Esophagus muscularis mucosa (tissue), 4 donors: ENCODE measurements around the gene KCNMB2. TPM values are rescaled to one million over a fixed set of nuclear protein-coding genes. Genes with fewer than 3 reads are reported as not detected.
A peak's percentile ranks its signal among the peaks of the same experiment; 100 is the strongest.

Experiments
- DNase-seq: peaks from one replicate; pipeline ENCODE4 v3.0.0-alpha.2; 2017; ENCODE audit errors: extremely low spot score
- H3K27ac ChIP-seq, 4 donors: fragments of 200-600 bp; sonication (generic); replicated peaks in 1 of 4; 1 replicate in 3 of 4; 2 replicates in 1 of 4; pipeline ENCODE4 v1.5.1; 2016 to 2019; ENCODE audit warnings: mild to moderate bottlenecking in 1 of 4
- H3K27me3 ChIP-seq, 4 donors: fragments of 200-600 bp; sonication (generic); one replicate each; pipeline versions ENCODE4 v1.5.1 to v1.6.0; 2016 to 2019
- H3K36me3 ChIP-seq, 4 donors: fragments of 200-600 bp; sonication (generic); one replicate each; pipeline ENCODE4 v1.5.1; 2016 to 2019
- H3K4me1 ChIP-seq, 4 donors: fragments of 200-600 bp; sonication (generic); one replicate each; pipeline ENCODE4 v1.5.1; 2016 to 2019
- H3K4me3 ChIP-seq, 4 donors: fragments of 200-600 bp; sonication (generic); 1 replicate in 2 of 4; 2 replicates in 2 of 4; pipeline ENCODE4 v1.5.1; 2016 to 2019; ENCODE audit warnings: mild to moderate bottlenecking in 4 of 4, moderate library complexity in 1 of 4
- H3K9me3 ChIP-seq, 4 donors: fragments of 200-600 bp; sonication (generic); 1 replicate in 3 of 4; 2 replicates in 1 of 4; pipeline ENCODE4 v1.5.1; 2016 to 2019
- EP300 ChIP-seq: sonication (generic); formaldehyde crosslinking; IDR thresholded peaks from one replicate; pipeline ENCODE4 v1.6.1; 2017; ENCODE audit warnings: antibody characterized with exemption
- POLR2A ChIP-seq: fragments of 450-650 bp; IDR thresholded peaks from one replicate; pipeline ENCODE4 v1.6.1; 2017; ENCODE audit warnings: antibody characterized with exemption, moderate library complexity, mild to moderate bottlenecking, low read depth
- POLR2AphosphoS5 ChIP-seq, 2 donors: sonication (generic); formaldehyde crosslinking; IDR thresholded peaks; one replicate each; pipeline ENCODE4 v1.6.1; 2017; ENCODE audit warnings: antibody characterized with exemption in 2 of 2
- whole genome bisulfite sequencing: methylation state at CpG from one replicate; pipeline ENCODE4 v1.1.5; 2018; 5-methylcytosine and 5-hydroxymethylcytosine counted together
- intact Hi-C: fragments of 100-400 bp; cut with DNase I; formaldehyde crosslinking; loops from one replicate; pipeline ENCODE4 v1.15.1; 2023
- total RNA-seq, 4 donors: library from RNA; depleted of rRNA; stranded (reverse); fragments of >200 nt; gene quantifications; one replicate each; pipeline versions ENCODE4 v1.1.0 to v1.2.1, GENCODE V29; 2016
- TF ChIP-seq, protein P1 (sequence below), 3 experiments: fragments of 200-600 bp in 2 of 3; fragments of 450-650 bp in 1 of 3; sonication (generic) in 2 of 3; IDR thresholded peaks; one replicate each; pipeline ENCODE4 v1.5.1; 2017 to 2019; ENCODE audit warnings: antibody characterized with exemption in 3 of 3, mild to moderate bottlenecking in 2 of 3, moderate library complexity in 1 of 3

KCNMB2 gene
- total RNA-seq, 4 donors from 2014 or later: 0.17 to 0.40 TPM; not detected in 2

DNA sequence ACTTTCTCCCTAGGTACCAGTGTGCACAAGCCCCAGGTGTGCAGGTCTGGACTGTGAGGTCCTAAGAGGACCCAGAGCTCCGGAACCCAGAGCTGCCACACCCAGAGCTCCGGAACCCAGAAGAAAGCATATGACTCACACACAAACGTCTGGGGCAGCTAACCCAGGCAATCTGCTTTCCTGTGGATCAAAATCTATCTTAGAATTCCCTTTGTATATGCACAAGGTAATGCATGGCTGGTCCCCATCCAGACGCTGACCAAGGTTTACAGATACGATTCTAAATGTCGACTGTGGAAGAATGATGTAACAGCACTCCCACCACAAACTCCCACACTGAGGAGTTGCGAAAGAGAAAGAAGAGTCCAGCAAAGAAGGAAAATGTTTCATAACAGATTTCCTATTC is 15.7 kb downstream of the KCNMB2 start:
- no peak for DNase-seq
- peak overlapping the region in 2 of 4 donors; percentile 6 to 21 for H3K4me3 ChIP-seq

DNA sequence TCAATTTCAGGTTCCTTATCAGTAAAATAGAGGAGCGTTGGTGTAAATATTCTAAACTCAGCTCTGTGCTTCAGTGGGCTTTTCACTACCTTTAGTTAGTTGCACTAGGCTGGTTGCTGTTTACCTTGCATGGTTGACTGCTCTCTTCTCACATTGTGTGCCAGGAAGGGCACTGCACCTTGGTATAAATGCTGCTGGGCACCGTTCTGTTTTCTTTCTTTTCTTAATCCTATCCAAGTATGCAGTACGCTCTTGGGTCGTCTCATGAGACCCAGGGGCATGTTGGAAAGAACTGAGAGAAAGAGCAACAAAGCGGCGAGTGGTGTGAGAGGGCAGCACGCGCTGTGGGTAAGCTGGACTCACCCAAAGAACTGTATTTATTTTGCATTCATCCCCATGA is 22.4 kb downstream of the KCNMB2 start:
- Histone ChIP-seq H3K9me3 (no peaks in the 10 kb centered on the region), H3K36me3 (no peaks in the 10 kb centered on the region), H3K27ac (no peak overlapping the region), H3K4me3 (no peak overlapping the region), H3K27me3 (no peaks in the 10 kb centered on the region), H3K4me1 (peaks cover 0 to 21% (median 0%) of the 10 kb centered on the region in 4 donors)
- no peak for DNase-seq
- WGBS: 89% methylated on average over 8 of the region's 8 CpGs
- intact Hi-C loops: no loop called here
- no peak for TF ChIP-seq POLR2A
- no peak for TF ChIP-seq POLR2AphosphoS5 (IDR thresholded peaks at IDR 0.05)

More for the DNA sequence above, 15.7 kb downstream of the KCNMB2 start:
- Histone ChIP-seq H3K36me3 (no peaks in the 10 kb centered on the region), H3K27me3 (no peaks in the 10 kb centered on the region), H3K27ac (no peak overlapping the region), H3K4me1 (no peaks in the 10 kb centered on the region), H3K9me3 (no peaks in the 10 kb centered on the region)
- 41% methylated on average over 5 of the region's 7 CpGs for WGBS
- no peak for TF ChIP-seq POLR2A
- TF ChIP-seq EP300: no peak
- TF ChIP-seq POLR2AphosphoS5 (IDR thresholded peaks at IDR 0.05): no peak
- TF ChIP-seq, protein P1, sequence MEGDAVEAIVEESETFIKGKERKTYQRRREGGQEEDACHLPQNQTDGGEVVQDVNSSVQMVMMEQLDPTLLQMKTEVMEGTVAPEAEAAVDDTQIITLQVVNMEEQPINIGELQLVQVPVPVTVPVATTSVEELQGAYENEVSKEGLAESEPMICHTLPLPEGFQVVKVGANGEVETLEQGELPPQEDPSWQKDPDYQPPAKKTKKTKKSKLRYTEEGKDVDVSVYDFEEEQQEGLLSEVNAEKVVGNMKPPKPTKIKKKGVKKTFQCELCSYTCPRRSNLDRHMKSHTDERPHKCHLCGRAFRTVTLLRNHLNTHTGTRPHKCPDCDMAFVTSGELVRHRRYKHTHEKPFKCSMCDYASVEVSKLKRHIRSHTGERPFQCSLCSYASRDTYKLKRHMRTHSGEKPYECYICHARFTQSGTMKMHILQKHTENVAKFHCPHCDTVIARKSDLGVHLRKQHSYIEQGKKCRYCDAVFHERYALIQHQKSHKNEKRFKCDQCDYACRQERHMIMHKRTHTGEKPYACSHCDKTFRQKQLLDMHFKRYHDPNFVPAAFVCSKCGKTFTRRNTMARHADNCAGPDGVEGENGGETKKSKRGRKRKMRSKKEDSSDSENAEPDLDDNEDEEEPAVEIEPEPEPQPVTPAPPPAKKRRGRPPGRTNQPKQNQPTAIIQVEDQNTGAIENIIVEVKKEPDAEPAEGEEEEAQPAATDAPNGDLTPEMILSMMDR (IDR thresholded peaks at IDR 0.05): no peak
- intact Hi-C loops: no loop called here

DNA sequence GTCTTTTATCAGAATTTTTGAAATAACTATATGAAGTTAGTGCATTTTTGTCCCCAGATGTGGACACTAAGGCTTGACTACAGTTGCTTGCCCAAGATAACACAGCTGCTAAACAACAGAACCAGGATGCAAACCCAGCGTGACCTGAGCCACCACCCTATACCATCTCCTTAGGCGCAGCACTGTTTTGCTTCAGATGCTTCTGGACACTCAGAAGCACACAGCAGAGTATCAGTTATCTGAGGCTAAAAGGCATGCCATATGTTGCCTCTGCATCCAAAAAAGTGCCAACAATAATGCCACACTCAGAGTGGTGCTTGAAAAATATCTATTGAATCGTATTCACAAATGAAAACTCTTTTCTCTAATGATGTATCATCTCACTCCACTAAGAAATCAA is 24.5 kb downstream of the KCNMB2 start:
- TF ChIP-seq EP300 (no peak), POLR2A (no peak), POLR2AphosphoS5 (IDR thresholded peaks at IDR 0.05) (no peak)
- TF ChIP-seq, protein P1 (IDR thresholded peaks at IDR 0.05): no peak
- H3K4me3 ChIP-seq: no peak overlapping the region
- no peaks in the 10 kb centered on the region for H3K36me3 ChIP-seq
- no peak overlapping the region for H3K27ac ChIP-seq
- 68% methylated on average over 3 of the region's 3 CpGs for WGBS
- H3K4me1 ChIP-seq: peaks cover 0 to 21% (median 0%) of the 10 kb centered on the region in 4 donors
- H3K9me3 ChIP-seq: no peaks in the 10 kb centered on the region
- no peak for DNase-seq
- intact Hi-C loops: no loop called here
- no peaks in the 10 kb centered on the region for H3K27me3 ChIP-seq

DNA sequence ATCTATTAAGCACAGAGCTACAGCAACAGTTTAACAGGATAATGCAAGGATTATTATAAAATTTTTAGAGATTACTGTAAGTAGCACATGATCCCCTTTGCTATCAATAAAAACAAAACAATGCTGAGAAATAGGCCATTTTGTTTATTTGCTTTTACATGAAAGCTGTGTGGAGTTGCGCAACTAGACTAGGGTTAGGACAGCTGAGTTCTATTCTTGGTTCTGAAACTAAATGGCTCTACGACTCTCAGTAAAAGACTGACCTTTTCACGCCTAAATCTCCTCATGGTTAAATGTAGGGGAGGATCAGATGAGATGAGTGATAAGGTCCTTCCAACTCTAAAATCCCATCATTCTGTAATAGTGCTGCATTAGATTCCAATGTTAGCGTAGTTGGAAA is 25.0 kb downstream of the KCNMB2 start:
- no peak overlapping the region for H3K27ac ChIP-seq
- H3K27me3 ChIP-seq: no peaks in the 10 kb centered on the region
- intact Hi-C loops: no loop called here

DNA sequence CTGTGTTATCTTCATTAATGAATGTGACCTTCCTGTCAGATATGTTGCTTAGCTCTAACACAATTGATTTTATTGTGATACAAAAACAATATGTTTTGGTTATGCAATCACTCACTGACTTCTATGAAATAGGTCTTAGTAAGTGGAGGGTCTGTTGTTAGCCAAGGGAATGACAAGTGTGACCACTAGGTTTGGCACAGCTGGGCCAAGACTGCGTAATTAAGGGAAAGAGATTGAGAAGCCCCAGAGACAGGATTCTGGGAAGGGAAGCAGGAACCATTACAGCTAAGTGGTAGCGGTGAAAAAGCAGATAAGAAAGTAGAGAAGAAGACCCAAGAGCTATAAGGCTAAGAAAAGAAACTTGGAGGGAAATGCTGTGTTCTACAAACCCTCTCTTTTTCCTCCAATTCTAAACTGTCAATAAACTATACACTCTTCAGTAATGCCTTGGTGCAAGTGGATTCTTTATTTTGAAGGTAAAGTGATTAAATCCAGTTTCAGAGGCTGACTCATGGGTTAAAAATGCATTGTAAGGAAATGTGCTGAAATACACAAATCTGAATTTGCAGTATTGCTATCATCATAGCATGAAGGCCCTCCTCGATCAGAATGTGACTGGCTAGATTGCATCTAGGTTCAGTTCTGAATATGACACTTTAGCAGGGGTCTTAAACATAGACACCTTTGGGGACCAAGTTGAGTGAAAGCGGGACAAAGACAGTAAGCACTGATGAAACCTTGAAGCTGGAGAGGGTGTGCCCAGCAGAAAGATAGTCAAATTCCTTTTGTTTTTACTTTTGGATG is 26.1 kb downstream of the KCNMB2 start:
- Histone ChIP-seq H3K27ac (no peak overlapping the region), H3K27me3 (no peaks in the 10 kb centered on the region), H3K36me3 (no peaks in the 10 kb centered on the region), H3K4me1 (peaks cover 0 to 21% (median 0%) of the 10 kb centered on the region in 4 donors), H3K4me3 (no peak overlapping the region), H3K9me3 (no peaks in the 10 kb centered on the region)
- TF ChIP-seq POLR2A: no peak
- no peak for TF ChIP-seq EP300
- TF ChIP-seq, protein P1 (IDR thresholded peaks at IDR 0.05): no peak
- no peak for TF ChIP-seq POLR2AphosphoS5 (IDR thresholded peaks at IDR 0.05)
- intact Hi-C loops: no loop called here
- no peak for DNase-seq
- WGBS: 80% methylated on average over 4 of the region's 4 CpGs

More for the DNA sequence above, 25.0 kb downstream of the KCNMB2 start:
- no peak for DNase-seq
- Histone ChIP-seq H3K9me3 (no peaks in the 10 kb centered on the region), H3K4me1 (peaks cover 0 to 21% (median 0%) of the 10 kb centered on the region in 4 donors), H3K36me3 (no peaks in the 10 kb centered on the region), H3K4me3 (no peak overlapping the region)
- no peak for TF ChIP-seq POLR2A
- TF ChIP-seq, protein P1 (IDR thresholded peaks at IDR 0.05): no peak
- 79% methylated on average over 4 of the region's 4 CpGs for WGBS
